Measurements from ENCODE around the gene LYL1.
A peak's percentile ranks its signal among the peaks of the same experiment; 100 is the strongest.

Gene LYL1

DNA sequence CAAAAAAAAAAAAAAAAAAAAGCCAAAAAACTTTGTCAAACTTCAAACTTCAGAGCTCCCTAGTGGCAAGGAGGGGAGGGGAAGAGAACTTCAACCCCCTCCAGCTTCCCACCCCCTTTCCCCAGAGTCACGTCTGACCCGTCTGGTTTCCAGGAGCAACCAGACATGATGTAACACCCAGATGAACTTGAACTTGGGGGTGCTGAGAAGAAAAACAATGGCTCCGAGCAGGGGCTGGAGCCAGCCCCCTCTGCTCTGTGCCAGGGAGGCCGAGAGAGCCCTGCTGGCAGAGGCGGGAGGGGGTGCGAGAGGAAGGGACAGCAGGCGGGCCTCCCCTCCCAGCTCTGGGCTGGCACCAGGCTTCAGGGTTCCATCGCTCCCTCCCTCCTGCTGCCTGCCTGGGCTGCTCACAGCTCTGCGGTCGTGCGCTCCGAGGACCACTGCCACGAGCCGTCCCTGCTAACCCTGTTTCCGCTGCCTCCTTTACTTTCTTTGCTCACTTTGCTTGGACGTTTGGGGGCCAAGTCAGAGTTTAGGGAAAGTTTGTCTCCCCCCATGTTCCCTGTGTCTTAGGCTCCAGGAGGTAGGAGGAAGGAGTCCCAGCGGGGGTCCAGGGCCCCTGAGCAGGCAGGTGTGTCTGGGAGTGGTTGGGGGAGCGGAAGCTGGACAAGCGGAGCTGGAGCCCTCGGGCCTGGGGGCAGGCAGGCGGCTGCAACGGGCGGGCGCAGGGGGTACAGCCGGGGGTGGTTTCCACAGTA lies 11.1 kb downstream of the LYL1 start:
- DNase-seq: no peak

DNA sequence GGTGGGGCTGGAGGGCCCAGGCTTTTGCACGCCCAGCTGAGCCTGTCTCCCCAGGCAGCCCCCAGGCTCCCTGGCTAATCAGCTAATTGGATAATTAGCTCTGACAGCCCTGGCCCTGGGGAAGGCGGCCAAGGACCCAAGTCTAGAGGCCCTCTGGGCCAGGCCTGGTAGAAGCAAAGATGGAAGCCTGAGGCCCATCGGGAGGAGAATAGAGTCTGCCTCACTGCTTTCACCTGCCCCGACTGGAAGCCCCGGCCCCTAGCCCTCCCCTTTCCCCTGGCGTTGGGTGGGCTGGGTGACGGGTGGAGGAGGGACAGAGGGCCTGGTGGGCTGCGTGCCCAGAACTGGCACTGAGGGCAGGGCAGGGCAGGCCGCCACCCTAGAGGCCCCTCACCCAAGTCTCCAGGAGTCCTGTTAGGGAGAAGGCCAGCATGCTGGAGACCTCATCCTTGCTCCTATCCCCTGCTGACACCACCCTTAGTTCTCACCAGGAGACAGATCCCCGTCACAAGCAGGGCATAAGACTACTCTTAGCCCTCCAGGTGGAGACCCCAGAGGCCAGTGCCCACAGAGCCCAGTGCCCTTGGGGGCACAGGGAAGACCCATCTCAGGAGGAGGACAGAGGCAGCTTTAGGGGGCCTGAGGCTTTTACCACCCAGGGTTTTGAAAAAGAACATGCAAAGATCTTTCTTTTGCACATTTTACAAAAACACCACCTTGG lies 12.0 kb downstream of the LYL1 start:
- DNase-seq: no peak

DNA sequence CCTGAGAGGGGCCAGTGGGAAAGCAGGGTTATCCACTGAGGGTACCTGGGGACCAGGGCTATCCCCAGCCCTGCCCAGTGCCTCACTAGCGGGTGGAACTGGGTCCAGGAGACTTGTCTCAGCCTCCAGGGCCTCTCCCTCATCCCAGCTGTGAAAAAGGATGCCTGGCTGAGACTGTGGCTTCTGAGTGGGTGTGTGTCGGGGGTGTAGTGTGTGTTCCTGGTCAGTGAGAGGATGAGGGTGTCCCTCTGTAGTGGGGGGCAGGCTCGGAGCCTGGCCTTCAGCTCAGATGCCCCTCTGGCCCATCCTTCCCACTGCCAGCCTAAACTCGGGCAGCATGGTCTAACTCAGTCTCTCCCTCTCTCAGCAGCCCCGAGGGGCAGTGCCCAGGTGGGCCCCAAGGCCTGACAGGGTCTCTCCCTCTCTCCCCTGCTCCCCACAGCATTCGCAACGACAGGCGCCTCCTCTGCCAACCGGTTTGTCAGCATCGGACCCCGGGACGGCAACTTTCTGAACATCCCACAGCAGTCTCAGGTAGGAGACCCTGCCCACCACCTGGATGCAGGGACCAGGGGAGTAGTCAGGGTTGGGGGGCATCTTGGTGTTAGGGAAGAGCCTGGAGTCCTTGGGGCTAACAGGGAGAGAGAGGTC lies 12.7 kb downstream of the LYL1 start:
- no peak for DNase-seq

DNA sequence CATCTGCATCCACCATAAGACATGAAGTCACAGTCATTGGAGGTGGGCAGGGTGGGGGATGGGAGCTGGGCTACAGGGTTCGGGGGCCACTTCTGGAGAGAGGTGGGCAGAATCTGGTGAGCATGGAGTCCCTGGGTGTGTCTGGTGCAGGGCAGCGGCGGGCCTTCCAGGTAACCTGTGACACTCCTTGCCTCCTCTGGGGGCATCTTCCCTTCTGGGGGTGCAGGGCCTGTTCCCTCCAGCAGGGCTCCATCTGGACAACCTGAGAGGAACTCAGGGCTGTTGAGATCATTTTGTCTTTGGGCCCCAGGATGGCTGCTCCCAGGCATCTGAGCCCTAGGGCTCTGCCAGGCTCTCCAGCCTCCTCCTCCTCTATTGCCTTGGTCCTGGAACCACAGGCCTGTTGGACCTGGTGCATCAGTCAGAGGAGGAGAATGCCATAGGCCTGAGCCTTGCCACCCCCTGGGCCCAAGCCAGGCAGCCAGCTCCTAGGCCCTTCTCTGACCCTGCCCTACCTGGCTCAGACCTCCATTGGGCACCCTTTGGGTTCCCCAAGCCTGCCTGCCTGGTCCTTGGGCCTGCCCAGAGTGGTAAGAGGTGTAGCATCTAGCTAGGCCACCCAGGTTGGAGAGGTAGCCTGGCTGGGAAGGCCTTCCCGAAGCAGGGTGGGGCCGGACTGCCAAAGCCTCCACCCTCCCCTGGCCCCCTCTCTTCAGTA lies 13.4 kb downstream of the LYL1 start:
- peak; percentile 31 for DNase-seq

DNA sequence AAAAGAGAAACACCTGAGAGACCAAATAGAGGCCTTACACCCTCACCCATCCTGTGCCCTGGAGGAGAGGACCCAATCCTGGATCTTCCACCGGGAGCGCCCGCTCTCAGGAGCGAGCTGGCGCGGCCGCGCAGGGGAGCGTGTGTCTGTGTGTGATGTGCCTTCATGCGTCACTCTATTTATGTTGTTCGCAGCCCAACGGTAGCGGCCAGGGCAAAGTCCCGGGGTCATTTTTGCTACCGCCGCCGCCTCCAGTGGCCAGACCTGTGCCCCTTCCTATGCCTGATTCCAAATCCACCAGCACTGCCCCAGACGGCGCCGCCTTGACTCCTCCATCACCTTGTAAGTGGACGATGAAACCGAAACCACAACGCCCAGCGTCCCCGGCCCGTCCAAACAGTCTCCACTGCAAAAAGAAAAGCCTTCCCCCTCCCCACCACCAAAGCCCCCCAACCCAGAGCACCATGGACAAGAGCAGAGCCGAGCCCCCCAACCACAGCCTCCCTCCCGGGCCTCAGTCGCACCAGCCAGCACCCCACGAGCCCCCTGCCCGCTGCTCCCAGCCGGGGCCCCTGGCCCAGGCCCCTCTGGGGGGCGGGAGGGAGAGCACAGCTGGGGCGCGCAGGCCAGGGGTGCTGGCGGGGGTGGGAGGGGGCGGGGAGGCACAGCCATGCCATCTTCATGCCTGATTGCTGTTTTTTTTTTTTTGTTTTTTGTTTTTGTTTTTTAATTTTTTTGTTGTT lies 14.7 kb downstream of the LYL1 start:
- DNase-seq: no peak

DNA sequence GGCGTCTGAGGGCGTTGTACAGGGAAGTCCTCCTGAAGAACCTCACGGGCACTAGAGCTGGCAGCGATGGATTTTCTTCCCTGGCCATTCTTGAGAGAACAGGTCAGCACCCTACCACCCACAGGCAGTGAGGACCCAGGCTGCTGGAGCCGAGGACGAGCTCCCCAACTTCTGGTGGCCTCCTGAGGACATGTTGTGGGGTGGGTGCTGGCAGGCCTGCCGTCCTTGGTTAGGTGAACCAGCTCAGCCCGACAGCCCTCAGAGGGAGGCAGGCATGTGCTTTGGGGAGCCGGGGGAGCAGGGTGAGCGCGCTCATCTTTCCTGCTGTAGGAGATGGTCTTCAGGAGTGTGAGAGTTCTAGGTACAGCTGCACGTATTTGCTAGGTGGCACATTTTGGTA lies 15.4 kb downstream of the LYL1 start:
- no peak for DNase-seq

DNA sequence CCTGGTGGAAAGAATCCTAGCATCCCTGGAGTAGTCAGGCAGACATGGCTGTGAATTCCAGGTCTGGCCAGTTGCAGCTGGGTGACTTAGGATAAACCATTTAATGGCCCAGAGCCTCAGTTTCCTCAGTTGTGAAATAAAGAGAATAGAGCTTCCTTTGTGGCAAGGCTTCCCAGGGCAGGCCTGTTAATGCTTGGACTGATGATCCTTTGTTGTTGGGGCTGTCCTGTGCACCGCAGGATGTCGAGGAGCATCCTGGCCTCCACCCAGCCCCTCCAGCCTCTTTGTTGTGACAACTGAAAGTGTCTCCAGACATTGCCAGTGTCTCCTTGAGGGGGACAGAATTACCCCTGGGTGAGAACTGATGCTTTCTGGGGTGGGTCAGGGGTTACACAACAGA lies 16.3 kb downstream of the LYL1 start:
- no peak for DNase-seq

DNA sequence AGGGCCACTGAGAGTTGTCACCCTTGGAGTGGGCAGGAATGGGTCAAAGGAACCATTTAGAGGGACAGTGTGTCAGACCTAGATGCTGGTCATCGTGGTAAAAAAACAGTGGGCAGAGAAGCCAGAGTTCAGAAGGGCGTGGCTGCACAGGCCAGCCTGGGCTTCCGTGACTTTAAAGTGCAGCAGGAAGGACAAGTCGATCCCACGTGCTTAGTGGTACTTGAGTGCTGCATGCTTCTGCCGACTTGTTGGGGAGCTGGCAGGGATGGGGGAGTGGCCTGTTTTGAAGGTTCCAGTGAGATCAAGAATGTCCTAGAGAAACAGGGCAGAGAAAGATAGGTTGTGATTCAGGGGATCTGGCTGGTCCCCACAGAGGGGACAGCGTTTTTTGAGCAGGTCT lies 17.0 kb downstream of the LYL1 start:
- DNase-seq: no peak

DNA sequence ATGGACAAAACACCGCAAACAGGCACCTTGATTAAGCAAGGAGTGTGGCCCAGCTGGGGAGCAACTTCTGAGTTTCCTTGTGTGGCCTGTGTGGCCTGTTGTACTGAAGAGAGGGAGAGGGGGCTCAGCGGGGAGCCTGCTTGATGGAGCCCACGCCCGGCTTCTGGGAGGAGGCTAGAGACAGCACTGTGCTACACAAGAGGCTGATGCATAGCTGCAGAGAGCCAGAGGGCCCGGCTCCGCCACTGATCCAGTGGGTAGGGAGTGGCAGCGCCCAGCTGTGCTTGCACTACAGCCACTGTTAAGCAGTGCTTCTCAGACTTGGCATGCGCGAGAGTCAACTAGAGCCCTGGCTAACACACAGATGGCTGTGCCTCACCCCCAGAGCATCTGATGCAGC lies 19.0 kb downstream of the LYL1 start:
- DNase-seq: no peak

DNA sequence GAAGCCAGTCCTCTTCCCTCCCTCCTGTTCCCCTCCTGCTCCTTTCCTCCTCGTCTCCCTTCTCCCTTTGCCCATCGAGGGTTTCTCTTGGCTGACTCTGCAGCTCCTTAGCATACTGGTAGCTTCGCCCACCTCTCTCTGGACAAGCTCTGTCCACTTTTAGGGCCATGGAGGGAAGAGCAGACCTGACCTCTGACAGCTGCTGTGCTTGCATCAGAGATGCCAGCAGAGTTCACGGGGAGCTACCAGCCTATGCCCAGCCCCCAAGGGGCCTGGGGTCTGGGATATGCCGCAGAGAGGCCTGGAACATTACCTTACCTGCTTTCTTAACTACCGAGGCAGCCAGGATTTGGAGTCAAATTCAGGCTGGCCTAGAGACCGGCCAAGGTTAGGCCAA lies 19.7 kb downstream of the LYL1 start:
- DNase-seq: no peak

DNA sequence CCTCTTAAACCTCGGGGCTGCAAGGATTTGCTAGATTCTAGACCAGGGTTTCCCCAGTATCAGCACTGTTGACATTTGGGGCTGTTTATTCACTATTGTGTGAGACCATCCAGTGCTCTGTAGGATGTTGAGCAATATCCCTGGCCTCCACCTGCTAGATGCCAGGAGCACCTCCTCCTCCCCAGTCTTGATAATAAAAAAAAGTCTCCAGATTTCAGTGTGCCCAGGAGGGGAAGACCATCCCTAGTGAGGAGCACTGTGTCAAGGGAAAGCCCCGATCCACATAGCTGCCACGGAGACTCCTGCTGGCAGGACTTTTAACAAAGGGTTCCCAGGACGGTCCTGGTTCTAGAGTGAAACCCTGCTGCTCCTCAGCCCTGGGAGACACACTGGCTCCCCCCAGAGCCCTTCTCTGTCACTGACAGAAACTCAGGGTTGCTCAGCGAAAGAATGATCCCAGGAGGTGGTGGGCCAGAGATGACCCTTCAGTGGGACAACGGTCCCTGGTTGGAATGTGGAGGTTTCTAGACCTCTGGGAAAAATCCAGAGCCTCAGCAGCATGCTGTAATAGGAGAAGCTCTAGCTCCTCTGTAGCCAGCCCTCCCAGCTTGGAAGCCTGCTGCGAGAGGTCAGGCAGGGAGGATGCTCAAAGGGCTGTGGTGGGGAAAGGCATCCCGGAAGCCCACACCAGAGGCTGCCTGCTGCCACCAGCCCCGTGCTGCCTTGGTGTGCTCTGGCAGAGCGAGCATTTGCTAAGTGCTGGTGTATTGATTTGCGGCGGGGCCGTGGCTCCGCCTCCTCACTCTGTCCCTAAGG lies 20.3 kb downstream of the LYL1 start:
- no peak for DNase-seq

DNA sequence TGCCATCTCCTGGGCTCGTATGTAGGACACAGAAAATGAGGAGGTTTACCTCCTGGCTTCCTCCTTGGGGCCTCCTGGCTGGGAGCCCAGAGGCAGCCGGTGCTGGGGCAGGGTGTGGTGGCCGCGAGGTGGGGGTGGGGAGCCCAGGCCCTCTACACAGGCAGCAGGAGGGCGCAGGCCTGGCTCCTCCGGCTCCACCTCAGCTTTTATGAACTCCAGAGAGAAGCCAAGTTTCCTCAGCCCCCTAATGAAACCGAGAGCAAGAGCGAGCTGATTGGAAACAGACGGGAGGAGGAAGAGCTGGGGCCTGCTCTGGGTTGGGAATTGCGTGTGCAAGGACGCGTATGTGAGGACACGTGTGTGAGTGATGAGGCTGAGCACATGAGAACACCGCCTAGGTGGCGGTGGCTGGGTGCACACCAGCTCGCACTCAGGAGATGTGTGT lies 23.1 kb downstream of the LYL1 start:
- no peak for DNase-seq

DNA sequence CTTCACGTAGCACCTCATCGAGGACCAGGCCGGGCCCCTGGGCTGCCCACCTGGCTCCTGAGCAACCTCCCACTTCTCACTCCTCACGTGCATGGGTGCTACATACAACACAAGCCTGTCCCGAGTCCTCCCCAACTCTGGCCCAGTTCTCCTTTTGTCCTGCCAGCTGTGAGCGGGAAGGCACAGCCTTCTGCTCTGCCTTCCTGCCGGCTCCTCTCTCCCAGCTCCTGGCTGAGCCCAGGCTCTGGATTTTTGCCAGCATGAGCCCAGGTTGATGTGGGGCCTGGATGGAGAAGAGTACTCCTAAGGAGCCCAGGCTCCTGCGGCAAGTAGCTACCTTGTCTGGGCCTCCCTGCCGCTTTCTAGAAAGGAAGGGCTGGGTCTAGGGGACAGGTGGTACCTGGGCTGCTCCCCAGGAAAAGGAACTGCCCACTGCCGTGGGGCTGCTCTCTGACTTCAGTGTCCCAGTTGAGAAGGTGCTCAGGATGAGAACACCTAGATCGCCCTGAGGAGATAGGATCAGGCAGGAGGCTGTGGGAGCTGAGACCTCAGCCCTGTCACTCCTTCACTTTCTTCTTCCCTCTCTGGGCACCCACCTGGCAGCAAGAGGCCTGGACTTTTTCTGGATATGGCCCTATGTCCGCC lies 23.6 kb downstream of the LYL1 start:
- DNase-seq: no peak

DNA sequence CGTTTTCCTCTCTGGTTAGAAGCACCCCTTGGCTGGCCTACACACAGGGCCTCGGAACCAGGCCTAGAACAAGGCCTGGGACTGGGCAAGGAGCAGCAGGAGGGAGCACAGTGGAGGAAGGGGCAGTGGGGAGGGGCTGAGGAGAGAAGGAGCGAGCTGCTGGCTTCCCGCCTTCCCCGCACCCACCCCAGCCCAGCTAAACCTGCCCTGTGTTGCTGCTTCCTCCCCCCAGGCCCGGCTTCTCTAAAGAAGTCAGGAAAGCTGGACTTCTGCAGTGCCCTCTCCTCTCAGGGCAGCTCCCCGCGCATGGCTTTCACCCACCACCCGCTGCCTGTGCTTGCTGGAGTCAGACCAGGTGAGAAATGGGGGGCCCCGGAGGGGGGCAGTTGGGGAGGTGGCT lies 24.3 kb downstream of the LYL1 start:
- no peak for DNase-seq

DNA sequence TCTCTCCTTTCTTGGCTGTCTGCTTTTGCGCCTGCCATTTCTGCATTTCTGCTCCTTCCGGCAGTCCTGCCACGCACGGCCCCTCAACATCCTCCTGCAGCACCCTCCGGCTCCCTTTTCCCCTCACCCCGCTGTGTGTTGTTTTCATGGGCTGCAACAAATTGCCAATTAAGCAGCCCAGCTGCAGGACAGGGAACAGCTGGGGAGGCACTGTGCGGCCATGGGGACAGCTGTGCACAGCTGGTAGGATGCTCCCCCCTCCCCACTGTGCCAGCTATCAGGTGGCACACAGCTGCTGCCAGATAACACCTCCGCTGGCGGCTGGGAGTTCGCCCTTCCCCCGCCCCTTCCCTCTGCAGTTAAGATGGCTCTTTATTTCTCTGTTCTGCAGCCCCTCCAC lies 25.4 kb downstream of the LYL1 start:
- DNase-seq: no peak

DNA sequence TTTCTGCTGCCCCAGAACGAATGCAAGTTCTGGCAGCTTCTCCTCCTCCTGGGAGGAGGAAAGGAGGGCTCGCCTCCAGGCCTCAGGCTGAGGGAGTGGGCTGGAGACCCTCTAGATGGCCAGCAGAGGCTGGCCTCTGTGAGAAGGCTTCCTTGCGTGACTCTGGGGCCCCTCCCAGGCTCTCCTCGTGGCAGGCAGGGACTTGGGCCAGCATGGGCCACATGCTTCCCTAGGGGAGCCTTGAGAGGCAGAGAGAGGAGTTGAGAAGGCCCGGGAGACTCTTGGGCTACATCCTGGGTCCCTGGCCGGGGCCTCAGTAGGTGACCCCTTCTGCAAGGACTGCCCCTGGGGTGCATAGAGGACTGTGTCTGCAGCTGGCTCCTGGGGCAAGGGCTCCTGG lies 25.9 kb downstream of the LYL1 start:
- DNase-seq: no peak

DNA sequence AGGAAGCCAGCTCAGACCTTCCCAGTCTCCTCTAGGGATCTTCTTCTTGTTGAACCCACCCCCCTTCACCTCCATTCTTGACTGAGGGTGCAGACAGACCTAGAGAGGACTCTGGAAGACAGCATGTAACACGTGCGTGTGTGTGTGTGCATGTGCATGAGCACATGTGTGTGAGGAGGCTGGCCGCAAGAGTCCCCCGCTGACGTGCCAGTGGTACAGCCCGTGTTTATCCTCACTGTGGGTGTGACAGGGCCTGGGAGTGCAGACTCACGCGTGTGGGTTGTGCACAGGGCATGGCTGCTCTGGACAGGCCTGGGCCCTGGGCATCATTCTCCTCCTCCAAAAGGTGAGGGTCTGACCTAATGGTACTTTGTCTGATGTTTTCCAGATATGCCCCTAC lies 26.3 kb downstream of the LYL1 start:
- DNase-seq: no peak

DNA sequence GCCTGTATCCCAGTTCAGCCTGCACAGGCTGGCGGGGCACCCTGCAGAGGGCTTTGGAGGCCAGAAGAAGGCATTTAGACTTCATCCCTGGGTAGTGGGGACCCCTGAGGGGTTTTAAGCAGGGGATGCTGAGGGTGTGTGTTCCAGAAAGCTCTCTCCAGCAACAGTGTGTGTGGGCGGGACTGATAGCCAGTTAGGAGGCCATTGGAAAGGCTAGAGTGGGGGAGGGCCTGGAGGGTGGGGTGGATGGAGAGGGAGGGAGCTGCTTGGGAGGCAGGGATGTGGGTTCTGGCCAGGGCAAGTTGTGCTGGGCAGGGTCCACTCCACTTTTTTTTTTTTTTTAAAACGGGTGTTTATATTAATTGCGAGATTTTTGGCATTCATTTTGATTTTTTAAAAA lies 28.3 kb downstream of the LYL1 start:
- DNase-seq: no peak

DNA sequence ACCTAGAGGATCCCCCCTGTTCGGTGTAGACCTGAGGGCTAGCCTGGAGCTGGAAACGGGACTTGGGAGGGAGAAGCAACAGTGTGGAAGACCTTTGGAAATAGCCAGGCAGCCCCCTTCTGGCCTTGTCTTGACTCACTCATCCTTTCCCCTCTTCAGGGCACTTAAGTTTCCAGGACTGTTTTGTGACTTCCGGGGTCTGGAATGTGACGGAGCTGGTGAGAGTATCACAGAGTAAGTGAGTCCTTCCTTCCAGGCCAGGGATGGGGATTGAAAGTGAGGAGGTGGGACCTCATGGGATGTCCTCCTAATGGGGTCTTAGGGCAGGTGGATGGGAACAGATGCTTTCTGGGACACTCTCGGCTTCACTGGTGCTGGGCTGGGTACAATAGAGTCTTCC lies 29.4 kb downstream of the LYL1 start:
- no peak for DNase-seq

DNA sequence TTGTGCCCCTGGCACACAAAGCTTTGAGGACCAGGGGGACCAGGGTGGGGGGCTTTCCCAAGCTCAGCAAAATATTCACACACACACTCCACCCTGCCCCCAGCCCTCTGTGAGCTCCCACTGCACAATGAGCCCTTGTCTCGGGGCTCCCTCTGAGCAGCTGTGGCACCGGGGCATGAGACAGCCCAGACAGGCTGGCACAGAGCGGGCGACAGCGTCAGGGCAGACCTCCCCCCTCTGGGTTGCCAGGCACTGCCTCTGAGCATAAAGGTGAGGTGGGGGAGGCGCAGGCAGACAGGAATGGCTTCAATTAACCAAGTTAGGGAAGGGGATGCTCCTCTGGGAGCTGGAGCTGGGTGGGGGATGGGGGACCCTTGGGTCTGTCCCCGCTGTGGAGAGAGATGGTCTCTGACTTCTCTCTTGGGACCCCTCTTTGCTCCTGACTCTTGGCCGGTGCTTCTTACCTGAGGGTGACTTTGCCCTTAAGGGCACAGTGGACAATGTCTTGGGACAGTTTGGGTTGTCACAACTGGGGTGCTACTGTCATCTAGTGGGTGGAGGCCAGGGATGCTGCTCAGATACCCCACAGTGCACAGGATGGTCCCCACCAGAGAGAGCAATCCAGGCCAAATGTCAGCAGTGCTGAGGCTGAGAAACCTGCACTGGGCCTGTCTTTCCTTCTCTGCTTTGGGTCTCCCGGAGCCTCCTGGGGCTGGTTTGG lies 30.3 kb downstream of the LYL1 start:
- DNase-seq: no peak
